NCI-H345 treated with DMSO at 0.1 percent for 48 hours (cell line): ENCODE measurements around the gene SLC16A2.
"Not testable (repeated sequence)": the region's sequence is repeated elsewhere in the genome, so short reads cannot be mapped to it uniquely, and the experiment has no call there.

ENCODE experiments used
- DNase-seq: peaks from one replicate; lab custom pipeline; 2025; ENCODE audit not compliant: unreplicated experiment; lab: John Stamatoyannopoulos, UW

Gene SLC16A2

DNA sequence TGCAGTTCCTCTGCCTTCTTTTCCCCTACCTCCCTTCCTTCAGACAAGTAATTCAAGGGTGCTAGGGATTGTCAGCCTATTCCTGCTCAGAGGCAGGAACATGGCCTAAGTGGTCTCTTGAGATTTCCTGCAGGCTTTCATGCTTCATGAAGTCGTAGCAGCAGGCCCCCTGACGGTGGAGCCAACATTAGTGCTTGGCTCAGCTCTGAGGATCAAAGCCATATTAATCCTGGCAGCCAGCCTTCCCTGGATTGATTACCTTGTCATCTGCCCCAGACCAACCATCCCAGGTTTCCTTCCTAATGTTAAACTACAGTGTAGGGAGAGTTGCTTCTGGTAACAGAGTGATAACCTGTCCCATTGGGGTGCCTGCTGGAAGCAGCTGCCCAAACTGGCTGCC lies 84.1 kb downstream of the SLC16A2 start:
- DNase-seq: no peak

GRCh38 chrX:74506317-74507115 lies 85.2 kb downstream of the SLC16A2 start:
- DNase-seq: no peak

DNA sequence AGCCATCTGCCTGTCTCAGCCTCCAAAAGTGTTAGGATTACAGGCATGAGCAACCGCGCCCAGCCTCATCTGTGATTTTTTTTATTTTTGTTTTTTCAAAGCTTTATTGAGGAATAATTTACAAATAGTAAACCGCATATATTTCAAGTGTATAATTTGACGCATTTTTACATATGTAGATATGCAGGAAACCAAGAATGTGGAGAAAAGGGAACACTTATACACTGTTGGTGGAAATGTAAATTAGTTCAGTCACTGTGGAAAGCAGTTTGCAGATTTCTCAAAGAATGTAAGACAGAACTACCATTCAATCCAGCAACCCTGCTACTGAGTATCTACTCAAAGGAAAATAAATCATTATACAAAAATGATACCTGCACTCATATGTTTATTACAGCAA lies 85.9 kb downstream of the SLC16A2 start:
- DNase-seq: no peak

DNA sequence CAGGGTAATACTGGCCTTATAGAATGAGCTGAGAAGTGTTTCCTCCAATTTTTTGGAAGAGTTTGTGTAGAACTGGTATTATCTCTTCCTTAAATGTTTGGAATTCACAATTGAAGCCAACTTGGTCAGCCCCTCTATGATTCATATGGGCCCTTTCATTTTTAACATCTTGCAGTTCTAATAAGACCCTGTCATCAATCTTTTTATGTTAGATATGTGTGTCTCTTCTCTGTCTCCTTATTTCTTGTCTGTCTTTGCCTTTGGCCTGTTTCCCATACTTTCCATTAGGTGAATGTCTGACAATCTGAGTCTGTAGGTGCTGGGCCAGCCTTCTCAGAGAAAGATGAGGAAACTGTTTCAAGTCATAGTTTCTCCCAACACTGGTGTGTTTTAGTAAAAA lies 88.7 kb downstream of the SLC16A2 start:
- DNase-seq: no peak

DNA sequence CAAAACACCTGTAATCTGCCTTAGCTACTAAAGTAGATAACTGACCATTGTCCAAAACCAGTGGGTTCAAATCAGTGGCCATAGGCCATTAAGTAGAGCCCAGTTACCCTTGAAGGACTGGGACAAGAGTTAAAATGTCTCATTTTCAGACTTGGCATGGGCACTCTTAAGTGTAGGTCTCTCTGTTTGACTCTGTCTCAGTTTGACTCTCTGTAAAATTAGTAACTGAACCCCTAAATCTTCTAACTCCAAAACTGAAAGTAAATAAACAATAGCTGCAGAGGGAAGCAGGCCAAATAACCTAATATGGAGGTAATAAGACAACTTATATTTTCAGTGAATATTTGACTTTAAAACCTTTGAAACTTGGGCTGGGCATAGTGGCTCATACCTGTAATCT lies 89.1 kb downstream of the SLC16A2 start:
- no peak for DNase-seq

- no peak for DNase-seq
These were observed 90.4 kb downstream of the SLC16A2 start for GRCh38 chrX:74511704-74512103.

DNA sequence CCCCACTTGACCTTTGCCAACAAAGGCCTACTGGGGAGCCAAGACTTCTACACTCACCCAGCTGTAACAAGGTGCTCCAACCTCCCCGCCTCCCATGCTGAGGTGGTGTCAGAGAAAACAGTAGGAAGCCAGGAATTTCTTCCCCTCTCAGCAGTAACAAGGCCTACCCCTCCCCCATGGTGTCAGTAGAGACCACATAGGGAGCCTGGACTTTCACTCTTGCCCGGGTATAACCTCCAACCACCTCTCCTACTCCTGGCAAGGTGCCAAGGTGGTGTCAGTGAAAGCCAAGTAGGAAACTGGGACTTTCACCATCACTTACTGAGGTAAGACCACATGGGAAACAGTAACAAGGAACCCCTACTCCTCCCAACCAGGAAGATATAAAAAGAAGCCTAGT lies 93.1 kb downstream of the SLC16A2 start:
- no peak for DNase-seq

GRCh38 chrX:74515356-74515755 lies 94.1 kb downstream of the SLC16A2 start:
- DNase-seq: no peak

GRCh38 chrX:74516013-74516412 lies 94.7 kb downstream of the SLC16A2 start:
- DNase-seq: not testable (repeated sequence)

DNA sequence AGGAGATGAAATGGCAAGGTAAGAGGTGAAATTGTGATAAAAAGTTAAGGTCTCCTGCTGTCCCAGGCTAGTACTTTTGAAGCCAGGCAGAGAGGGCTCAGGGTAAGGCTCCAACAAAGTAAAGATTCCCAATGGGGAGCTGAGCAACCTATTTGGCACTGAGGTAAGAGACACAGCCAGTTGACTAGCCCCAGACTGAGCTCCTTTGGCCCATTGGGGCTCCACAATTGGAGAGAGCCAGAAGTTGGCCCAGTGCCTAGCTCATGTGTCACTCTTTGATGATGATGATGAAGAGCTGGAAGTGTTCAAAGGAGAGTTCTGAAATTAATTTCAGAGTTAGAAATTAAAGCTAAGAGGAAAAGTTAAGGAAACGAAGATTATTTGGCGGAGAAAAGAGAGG lies 98.6 kb downstream of the SLC16A2 start:
- no peak for DNase-seq

DNA sequence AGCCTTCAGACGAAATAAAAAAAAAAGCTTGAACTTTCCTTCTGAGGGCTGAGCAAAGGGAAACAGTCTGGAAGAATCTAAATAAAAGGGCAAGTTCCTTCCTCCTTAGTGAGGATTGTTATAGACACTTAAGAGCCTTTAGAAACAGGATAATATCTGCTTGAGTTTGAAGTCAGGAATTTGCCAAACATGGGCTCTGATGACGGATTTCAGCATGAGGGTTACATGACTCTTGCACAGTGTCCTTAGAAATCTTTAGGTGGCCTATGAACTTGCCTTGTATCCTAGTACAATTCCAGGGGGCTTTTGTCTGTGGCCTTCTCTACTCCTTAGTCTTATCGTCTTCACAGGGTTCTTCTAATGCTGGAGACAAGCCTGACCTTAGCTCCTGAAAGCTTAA lies 99.0 kb downstream of the SLC16A2 start:
- no peak for DNase-seq

DNA sequence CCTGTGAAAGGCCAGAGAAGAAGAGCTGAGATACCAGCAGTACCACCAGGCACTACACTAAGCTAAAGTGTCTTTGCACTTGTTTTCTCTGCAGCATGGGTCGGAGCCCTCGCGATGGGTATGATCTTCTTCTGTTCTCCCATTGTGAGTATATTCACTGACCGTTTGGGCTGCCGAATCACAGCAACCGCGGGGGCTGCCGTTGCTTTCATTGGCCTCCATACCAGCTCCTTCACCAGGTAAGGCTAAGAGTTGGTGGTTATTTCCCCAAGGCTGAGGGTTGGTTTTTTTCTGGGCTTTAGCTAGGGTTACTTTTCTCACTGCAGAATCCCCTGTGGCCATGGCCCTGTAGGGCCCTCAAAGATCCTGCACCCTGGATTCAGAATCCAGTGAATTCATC lies 99.6 kb downstream of the SLC16A2 start:
- no peak for DNase-seq

DNA sequence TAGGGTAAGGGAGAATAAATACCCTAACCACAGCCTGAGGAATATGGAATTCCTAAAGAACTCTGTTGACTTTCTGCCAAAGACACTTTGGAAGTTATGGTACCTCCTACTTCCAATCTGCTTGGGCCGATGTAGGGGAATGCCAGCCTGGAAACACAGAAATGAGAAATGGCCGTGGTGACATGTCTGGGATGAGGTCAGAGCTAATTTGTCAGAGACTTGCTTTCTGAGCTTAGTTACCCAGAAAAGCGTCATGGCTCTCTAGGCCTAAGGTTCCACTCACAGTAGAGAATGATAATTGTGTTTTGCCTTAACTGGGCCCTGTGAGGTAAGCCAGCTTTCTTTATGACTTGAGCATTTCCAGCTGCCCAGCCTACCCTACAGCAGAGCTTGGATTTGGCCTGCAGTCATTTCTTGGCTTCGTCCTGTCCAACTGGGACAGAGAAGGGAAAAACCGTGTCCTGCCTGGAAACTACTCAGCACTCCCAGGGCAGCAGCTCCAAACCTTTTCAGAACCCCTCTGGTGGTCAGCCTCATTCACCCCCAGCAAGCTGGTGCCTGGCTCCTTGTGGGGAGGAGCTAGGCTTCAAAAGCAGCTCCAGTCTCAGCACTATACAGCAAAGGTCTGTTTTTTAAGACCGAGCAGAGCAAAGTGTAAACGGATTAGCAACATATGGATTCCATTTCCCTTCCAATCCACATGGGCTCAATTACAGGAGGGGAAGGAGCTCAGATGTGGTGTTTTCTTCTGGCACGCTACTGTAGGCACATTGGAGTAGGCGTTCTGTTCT lies 100.9 kb downstream of the SLC16A2 start:
- no peak for DNase-seq

DNA sequence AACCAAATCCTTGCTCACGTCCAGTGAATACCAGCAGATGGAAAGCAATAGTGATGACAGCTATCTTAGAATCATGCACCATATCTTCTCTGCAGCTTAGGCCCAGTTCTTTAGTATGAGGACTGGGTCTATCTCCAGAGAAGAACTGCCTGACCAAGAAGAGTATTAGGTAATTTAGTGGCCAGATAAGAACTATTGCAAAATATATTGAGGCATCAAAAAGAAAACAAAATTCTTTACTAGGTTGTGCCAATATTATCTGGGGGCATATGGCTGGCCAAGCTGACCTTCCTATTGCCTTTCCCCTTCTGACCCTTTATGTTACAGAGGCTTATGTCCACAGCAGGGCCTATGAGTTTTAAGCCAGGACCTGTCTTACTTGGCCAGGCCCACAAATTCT lies 101.9 kb downstream of the SLC16A2 start:
- DNase-seq: no peak

- DNase-seq: no peak
These were observed 102.8 kb downstream of the SLC16A2 start for GRCh38 chrX:74523870-74524735.

- DNase-seq: no peak
These were observed 103.8 kb downstream of the SLC16A2 start for GRCh38 chrX:74525116-74525515.

GRCh38 chrX:74526764-74527163 lies 105.5 kb downstream of the SLC16A2 start:
- no peak for DNase-seq

GRCh38 chrX:74527350-74527749 lies 106.1 kb downstream of the SLC16A2 start:
- DNase-seq: no peak

DNA sequence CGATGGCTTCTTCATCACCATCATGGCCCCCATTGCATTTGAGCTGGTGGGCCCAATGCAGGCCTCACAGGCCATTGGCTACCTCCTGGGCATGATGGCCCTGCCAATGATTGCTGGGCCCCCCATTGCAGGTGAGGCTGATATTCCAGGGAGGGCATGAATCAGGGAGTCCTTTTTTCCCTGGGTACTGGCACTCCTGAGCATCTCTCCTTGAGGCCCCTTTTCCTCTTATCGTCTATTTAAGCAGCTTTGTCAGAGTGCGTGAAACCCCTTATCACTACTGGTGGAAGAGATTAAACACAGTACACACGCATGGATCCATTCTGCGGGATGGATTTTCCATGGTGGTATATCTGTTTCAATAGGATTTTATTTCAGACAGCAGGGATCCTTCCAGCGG lies 108.0 kb downstream of the SLC16A2 start:
- DNase-seq: no peak

DNA sequence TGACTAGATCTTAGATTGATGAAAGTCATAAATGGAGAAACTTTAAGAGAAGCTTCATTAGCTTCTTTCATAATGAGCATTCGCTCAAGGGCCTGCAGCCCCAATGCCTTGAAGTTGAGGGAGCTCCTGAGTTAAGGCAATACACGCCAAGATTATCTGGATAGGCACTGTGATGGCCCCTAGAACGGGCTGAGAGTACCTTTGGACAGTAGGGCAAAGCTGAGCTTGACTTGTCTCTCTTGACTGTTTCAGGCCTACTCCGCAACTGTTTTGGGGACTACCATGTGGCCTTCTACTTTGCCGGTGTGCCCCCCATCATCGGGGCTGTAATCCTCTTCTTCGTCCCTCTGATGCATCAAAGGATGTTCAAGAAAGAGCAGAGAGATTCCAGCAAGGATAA lies 109.8 kb downstream of the SLC16A2 start:
- no peak for DNase-seq

- no peak for DNase-seq
These were observed 113.3 kb downstream of the SLC16A2 start for GRCh38 chrX:74534569-74535038.

DNA sequence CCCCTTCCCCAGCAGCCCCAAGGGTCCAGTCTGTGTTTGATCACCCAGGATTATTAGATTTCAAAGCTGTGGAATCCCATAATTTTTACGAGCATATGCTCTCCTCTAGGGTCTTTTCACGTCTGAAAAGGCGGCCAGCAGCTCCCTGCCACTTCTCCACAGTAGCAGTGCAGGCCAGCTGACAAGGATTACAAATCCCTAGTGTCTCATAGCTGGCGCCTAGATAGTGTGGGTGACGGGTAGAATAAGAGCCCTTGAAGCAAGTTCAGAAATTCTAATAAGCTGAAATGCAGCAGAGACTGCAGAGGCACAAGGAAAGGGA lies 113.8 kb downstream of the SLC16A2 start:
- DNase-seq: no peak
